HG03095 (cell line): Measurements from ENCODE around the gene PRDX5.

Source experiments
- ATAC-seq: cut with Tn5 transposase; IDR thresholded peaks from one replicate; pipeline ENCODE4 v1.9.1; 2021; ENCODE audit warnings: moderate library complexity; ENCODE audit not compliant: unreplicated experiment

Gene PRDX5

DNA sequence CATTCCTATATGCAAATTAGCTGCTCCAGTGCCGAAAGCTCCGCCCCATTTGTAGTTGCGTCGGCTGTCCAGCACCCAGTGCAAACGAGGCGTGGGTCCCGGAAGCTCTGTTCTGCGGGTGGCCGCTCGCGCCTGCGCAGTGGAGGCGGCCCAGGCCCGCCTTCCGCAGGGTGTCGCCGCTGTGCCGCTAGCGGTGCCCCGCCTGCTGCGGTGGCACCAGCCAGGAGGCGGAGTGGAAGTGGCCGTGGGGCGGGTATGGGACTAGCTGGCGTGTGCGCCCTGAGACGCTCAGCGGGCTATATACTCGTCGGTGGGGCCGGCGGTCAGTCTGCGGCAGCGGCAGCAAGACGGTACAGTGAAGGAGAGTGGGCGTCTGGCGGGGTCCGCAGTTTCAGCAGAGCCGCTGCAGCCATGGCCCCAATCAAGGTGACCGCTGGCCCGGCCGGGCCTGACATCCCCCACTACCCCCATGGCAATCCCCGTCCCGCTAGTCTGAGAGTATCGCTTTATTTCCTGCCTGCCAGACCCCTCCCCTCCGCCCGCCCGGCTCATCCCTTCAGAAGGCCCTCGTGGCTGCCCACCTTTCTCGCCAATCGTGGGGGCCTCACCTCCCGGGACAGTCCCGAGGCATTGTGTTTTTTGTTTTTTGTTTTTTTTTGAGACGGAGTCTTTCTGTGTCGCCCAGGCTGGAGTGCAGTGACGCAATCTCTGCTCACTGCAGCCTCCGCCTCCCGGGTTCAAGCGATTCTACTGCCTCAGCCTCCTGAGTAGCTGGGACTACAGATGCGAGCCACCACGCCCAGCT is at the start of gene PRDX5:
Gene PRDX5, plus strand, starts transcription at position 161 of the 805 bp plus-strand sequence. Its CDS starts 95 bp downstream, at position 256.
- peak; percentile 61 for ATAC-seq

DNA sequence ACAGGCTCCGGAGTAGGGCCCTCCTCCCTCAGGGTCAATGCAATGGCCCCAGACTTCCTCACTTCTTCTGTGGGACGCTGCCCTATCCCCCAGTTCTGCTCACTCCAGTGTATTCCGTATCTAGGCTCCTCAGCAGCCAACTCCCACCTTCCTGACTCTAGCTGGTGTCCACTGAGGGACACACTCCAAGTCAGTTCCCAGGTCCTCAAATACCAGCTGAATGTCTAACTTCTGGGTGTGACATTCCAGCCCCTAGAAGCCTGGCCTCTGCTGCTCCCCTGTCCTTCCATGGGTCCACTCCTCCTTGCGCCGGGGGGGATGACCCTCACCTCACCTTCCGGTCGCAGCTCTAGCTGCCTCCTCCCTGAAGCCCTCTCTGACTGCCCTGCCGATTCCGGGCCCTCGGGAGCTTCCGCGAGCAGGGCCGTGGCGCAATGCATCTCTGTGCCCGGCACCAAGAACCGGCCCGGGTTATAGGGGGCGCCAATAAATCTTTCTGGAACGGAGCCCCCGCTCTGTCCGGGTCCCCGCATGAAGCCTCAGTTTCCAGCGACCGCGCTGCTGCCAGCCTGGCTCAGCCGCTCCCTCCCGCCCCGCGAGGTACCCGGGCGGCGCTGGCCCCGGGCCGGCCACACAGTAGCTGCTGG is 48.9 kb upstream of the PRDX5 start:
- peak; percentile 14 for ATAC-seq

- ATAC-seq, result peak; percentile 60
Observed at GRCh38 chr11:64269540-64270220, 48.2 kb upstream of the PRDX5 start.

GRCh38 chr11:64275031-64275800 is 42.7 kb upstream of the PRDX5 start:
- ATAC-seq, result no peak

- ATAC-seq, result no peak
Observed at GRCh38 chr11:64275841-64276240, 42.1 kb upstream of the PRDX5 start.

DNA sequence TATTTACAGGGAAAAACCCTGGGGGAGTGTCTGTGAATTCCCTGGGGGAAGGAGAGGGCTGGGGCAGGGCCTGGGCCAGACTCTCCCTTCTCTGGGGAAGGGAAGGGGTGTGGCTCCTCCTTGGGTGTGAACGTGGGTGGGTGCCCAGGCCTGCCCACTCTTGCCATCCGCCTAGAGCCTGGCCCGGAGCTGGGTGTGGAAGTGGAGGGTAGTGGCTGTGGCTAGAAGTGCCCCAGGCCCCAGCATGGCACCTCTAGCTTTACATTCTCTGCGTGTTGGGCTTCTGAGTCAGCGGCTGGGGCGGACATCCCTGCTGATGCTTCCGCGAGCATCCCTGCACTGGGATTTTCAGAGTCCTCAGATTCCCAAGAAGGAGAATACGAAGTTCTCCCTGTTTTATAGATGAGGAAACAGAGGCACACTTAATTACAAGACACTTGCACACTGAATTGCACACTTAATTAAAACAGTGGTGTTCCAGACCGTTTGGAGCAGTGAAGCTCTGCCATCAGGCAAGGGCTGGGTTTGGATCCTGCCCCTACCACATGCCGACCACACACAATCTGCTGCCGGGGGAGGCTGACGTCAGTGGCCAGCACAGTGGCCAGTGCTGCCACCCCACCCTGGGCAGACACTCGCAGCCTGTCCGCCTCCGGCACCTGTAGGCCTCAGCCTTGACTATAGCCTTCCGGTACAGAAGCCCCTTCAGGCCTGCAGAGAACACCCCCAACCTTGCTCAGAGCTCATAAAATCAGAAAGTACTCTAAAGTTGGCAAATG is 41.1 kb upstream of the PRDX5 start:
- ATAC-seq, result no peak

DNA sequence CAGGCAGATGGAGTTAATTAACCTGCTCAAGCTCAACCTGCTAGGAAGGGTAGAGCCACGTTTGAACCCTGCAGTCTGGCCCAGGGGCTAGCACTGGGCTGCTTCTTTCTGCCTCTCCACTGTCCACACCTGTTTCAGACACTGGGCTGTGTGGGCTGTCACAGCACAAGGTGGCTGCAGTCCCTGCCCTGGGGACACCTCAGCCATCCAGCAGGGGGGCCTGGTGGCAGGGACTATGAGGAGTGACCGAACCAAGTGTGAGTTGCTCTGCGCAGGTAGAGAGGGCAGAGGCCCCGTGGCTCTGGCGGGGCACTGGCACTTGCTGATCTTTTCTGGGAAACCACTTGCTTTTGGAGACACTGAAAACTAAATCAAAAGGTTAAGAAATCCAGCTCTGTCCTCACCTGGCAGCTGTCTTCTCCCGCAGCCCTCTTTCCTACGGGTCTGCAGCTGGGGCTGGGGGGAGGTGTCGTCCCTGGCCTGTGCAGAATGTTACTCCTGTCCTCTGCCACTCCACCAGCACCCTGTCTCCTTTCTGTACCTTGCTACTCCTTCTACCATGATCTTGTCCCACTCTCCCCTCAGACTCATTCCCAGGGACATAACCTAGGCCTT is 39.2 kb upstream of the PRDX5 start:
- no peak for ATAC-seq

DNA sequence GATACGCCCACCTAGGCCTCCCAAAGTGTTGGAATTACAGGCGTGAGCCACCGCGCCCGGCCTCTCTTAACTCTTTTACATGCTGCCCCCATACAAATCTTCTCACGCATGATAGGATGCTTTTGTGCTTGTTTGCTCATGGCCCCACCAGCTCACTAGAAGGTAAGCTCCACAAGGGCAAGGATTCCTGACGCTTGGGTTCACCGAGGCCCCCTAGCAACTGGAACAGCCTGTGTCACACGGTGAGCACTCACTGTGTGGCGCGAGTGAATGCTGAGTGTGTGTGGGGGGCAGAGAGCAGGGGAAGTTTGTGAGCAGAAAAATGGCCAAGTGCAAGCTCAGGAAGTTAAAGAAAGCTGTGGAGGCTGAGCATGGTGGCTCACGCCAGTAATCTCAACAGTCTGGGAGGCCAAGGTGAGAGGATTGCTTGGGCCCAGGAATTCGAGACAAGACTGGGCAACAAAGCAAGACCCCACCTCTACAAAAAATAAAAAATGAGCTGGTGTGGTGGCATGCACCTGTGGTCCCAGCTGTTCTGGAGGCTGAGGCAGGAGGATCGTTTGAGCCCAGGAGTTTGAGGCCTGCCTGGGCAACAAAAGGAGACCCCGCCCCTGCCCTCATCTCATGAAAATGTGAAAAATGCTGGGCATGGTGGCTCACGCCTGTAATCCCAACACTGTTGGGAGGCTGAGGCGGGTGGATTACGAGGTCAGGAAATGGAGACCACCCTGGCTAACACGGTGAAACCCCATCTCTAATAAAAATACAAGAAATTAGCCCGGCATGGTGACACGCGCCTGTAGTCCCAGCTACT is 35.8 kb upstream of the PRDX5 start:
- no peak for ATAC-seq

GRCh38 chr11:64283092-64283491 is 34.8 kb upstream of the PRDX5 start:
- ATAC-seq, result no peak

DNA sequence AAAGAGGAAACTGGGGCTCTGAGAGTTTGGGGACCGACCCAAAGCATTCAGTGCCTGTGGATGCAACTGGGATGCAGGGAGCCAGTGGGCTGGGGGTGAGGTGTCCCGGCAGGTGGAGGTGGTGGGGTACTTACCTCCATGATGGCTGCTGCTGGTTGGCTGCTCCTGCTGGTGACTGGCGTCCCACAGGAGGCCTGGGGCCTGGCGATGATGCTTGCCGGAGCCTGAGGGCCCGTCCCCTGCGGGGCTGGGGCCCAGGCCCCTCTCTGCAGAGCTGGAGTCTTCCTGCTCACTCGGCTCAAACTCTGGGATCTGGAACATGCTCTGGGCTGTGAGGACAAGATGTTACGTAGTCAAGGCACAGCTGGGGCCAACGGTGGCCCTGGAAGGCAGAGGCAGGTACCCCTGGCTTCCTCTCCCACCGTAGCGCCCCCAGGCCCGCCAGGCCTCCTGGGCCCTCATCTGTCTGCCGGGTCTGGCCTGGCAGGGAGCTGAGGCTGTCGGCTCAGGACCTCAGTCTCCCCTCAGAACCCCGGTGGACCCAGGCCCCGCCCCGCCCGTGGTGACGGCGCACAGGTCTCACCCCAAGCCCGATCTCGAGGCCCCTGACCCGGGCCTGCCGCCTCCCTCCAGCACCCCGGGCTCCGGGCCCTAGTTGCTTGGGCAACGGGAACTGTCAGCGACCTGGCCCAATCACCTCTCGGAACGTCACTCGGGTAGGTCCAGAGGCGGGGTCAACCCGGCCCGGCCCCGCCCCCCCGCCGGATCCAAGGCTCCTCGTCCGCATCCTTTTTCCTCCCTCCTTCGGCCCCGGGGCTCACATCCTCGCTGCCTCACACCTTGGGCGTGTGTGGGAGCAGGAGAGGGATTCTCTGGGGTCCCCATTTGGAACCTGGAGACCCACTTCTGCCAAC is 33.6 kb upstream of the PRDX5 start, which contains the start of gene BAD:
Gene BAD, minus strand, starts transcription at position 618 of the 914 bp plus-strand sequence. Its CDS starts 297 bp downstream, at position 321.
- ATAC-seq, result peak; percentile 69

- ATAC-seq, result peak; percentile 51
Observed at GRCh38 chr11:64284962-64285884, 32.7 kb upstream of the PRDX5 start, which contains the start of gene GPR137. TSS of gene GPR137 (plus strand) at chr11:64285848. CDS start at chr11:64286525, 677 bp downstream.

DNA sequence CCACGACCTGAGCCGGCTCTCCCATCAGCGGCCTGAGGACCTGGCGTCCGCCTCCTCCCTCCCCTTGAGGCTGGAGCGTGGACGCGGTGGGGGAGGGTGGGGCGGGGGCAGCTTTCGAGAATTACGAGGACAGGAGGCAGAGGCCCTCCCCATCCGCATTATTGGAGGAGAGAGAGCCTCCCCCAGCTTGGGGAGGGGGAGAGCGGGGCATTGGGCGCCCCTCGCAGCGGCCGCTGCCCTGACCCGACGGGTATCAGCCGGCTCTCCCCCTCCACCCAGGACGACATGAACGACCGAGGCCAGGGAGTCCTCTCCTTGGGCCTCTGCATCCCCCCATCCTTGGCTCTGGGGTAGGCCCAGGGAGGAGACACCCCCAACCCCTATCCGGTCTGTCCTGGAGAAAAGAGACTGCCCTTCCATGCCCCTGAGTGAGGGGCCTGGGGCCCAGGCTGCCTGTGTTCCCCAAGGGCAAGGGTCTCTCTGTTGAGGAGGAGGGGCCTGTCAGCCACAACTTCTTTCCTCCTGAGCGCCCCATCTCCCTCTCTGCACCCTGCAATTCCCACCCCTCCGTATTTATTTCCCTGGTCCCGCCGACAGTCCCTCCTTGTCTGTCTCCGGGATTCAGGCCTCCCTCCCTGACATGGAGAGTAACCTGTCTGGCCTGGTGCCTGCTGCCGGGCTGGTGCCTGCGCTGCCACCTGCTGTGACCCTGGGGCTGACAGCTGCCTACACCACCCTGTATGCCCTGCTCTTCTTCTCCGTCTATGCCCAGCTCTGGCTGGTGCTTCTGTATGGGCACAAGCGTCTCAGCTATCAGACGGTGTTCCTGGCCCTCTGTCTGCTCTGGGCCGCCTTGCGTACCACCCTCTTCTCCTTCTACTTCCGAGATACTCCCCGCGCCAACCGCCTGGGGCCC is 31.8 kb upstream of the PRDX5 start:
- no peak for ATAC-seq

DNA sequence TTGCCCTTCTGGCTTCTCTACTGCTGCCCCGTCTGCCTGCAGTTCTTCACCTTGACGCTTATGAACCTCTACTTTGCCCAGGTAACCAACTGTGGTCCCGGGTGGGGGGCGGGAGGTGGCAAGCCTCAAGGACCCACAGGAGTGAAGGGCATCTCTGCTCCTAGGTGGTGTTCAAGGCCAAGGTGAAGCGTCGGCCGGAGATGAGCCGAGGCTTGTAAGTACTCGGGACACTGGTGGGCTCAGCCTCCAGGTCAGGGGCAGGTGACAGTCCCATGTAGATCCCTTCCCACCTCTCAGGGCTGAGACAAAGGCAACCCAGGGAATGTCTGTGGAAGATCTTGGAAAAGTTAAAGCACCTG is 31.1 kb upstream of the PRDX5 start:
- no peak for ATAC-seq

- ATAC-seq, result no peak
Observed at GRCh38 chr11:64287676-64288352, 30.1 kb upstream of the PRDX5 start.

DNA sequence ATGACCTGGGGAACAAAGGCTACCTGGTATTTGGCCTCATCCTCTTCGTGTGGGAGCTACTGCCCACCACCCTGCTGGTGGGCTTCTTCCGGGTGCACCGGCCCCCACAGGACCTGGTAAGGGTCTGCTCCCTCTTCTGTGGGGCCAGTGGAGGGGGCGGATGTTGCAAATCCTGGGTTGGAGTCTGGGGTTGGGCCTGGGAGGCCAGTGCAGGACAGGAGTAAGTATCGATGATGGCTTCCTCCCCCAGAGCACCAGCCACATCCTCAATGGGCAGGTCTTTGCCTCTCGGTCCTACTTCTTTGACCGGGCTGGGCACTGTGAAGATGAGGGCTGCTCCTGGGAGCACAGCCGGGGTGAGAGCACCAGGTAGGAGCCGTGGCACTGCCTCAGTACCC is 29.6 kb upstream of the PRDX5 start:
- no peak for ATAC-seq
